SK-N-MC (cell line): ENCODE results near the gene FNDC3B.
"Not testable (repeated sequence)": the region's sequence is repeated elsewhere in the genome, so short reads cannot be mapped to it uniquely, and the experiment has no call there.

Experiments used
- DNase-seq: peaks from one replicate; pipeline ENCODE4 v3.0.0-alpha.2; 2011; ENCODE audit warnings: low read depth, low spot score
- H3K27ac ChIP-seq: fragments of 200-600 bp; sonication (generic); 2 replicates; pipeline ENCODE4 v1.5.1; 2016; ENCODE audit warnings: mixed run types
- H3K36me3 ChIP-seq: fragments of 200-600 bp; sonication (generic); 2 replicates; pipeline ENCODE4 v1.6.1; 2017; ENCODE audit warnings: antibody characterized with exemption, low read length, mixed read lengths; ENCODE audit not compliant: insufficient read depth
- H3K4me3 ChIP-seq: fragments of 200-600 bp; sonication (generic); 2 replicates; pipeline ENCODE4 v1.5.1; 2016
- H3K9ac ChIP-seq: fragments of 200-600 bp; sonication (generic); 2 replicates; pipeline ENCODE4 v1.8.0; 2017; ENCODE audit warnings: mixed run types, mixed read lengths; ENCODE audit not compliant: insufficient read length
- H3K9me3 ChIP-seq: fragments of 200-600 bp; sonication (generic); 2 replicates; pipeline ENCODE4 v1.6.1; 2017; ENCODE audit warnings: low read depth, mild to moderate bottlenecking, antibody characterized with exemption, low read length, moderate library complexity, mixed read lengths
- EZH2 ChIP-seq: fragments of 200-600 bp; sonication (generic); IDR thresholded peaks from one replicate; pipeline ENCODE4 v1.6.1; 2017; ENCODE audit warnings: antibody characterized with exemption
- FOXP2 ChIP-seq: optimal IDR thresholded peaks from 2 replicates; pipeline ENCODE3; 2011; ENCODE audit warnings: mild to moderate bottlenecking, moderate library complexity; ENCODE audit not compliant: insufficient read depth; ENCODE audit errors: extremely low read length, control extremely low read depth
- POLR2AphosphoS5 ChIP-seq: IDR thresholded peaks from 2 replicates; pipeline ENCODE4 v1.6.1; 2012; ENCODE audit warnings: mild to moderate bottlenecking, low read depth, low read length, borderline replicate concordance

The FNDC3B gene

GRCh38 chr3:172039436-172040077, at the start of gene FNDC3B:
FNDC3B (plus strand) TSS chr3:172039578; CDS start chr3:172112480, 72,902 bp downstream.
- H3K27ac ChIP-seq: peak within 1 kb of the TSS; percentile 84
- no peaks in the 10 kb centered on the region for H3K36me3 ChIP-seq
- DNase-seq: peak; percentile 91
- peak within 1 kb of the TSS; percentile 90 for H3K4me3 ChIP-seq
- TF ChIP-seq EZH2 (no peak), POLR2AphosphoS5 (peak; percentile 89)
- peak within 1 kb of the TSS; percentile 91 for H3K9ac ChIP-seq
- H3K9me3 ChIP-seq: no peaks in the 10 kb centered on the region

GRCh38 chr3:171990239-171990638, 49.1 kb upstream of the FNDC3B start:
- H3K9me3 ChIP-seq, H3K36me3 ChIP-seq, H3K27ac ChIP-seq, H3K4me3 ChIP-seq, DNase-seq, H3K9ac ChIP-seq: not testable (repeated sequence)

- Histone ChIP-seq H3K36me3 (no peaks in the 10 kb centered on the region), H3K9ac (no peak overlapping the region), H3K27ac (no peak overlapping the region), H3K4me3 (no peak overlapping the region), H3K9me3 (no peaks in the 10 kb centered on the region)
- TF ChIP-seq POLR2AphosphoS5 (no peak), EZH2 (no peak), FOXP2 (no peak)
- DNase-seq: no peak
Observed at GRCh38 chr3:171991166-171991565, 48.2 kb upstream of the FNDC3B start.

- H3K36me3 ChIP-seq: no peaks in the 10 kb centered on the region
- no peak overlapping the region for H3K9ac ChIP-seq
- no peak overlapping the region for H3K4me3 ChIP-seq
- H3K9me3 ChIP-seq: no peaks in the 10 kb centered on the region; the same call in 1 of the 2 replicates
- DNase-seq: no peak
- no peak overlapping the region for H3K27ac ChIP-seq
- TF ChIP-seq POLR2AphosphoS5 (no peak), FOXP2 (no peak), EZH2 (no peak)
Observed at GRCh38 chr3:171994646-171995428, 44.5 kb upstream of the FNDC3B start.

GRCh38 chr3:171995486-171995885, 43.9 kb upstream of the FNDC3B start:
- no peaks in the 10 kb centered on the region for H3K36me3 ChIP-seq
- TF ChIP-seq EZH2 (no peak), POLR2AphosphoS5 (no peak), FOXP2 (no peak)
- no peaks in the 10 kb centered on the region; the same call in 1 of the 2 replicates for H3K9me3 ChIP-seq
- H3K4me3 ChIP-seq: no peak overlapping the region
- no peak for DNase-seq
- H3K9ac ChIP-seq: no peak overlapping the region
- no peak overlapping the region for H3K27ac ChIP-seq

GRCh38 chr3:171996178-171996817, 43.1 kb upstream of the FNDC3B start:
- H3K4me3 ChIP-seq: no peak overlapping the region
- no peak overlapping the region for H3K27ac ChIP-seq
- TF ChIP-seq POLR2AphosphoS5: no peak
- TF ChIP-seq FOXP2: no peak
- TF ChIP-seq EZH2: no peak

GRCh38 chr3:171998731-171999130, 40.6 kb upstream of the FNDC3B start:
- not testable (repeated sequence) for DNase-seq

More at GRCh38 chr3:171996178-171996817, 43.1 kb upstream of the FNDC3B start:
- H3K9ac ChIP-seq: no peak overlapping the region
- no peaks in the 10 kb centered on the region for H3K36me3 ChIP-seq
- no peaks in the 10 kb centered on the region; the same call in 1 of the 2 replicates for H3K9me3 ChIP-seq
- DNase-seq: no peak

GRCh38 chr3:172001616-172002015, 37.8 kb upstream of the FNDC3B start:
- not testable (repeated sequence) for H3K4me3 ChIP-seq, H3K9ac ChIP-seq, DNase-seq, H3K27ac ChIP-seq, H3K36me3 ChIP-seq, H3K9me3 ChIP-seq

More at GRCh38 chr3:171998731-171999130, 40.6 kb upstream of the FNDC3B start:
- not testable (repeated sequence) for H3K9ac ChIP-seq, H3K36me3 ChIP-seq, H3K27ac ChIP-seq, H3K4me3 ChIP-seq, H3K9me3 ChIP-seq

- H3K9me3 ChIP-seq: no peaks in the 10 kb centered on the region; the same call in 1 of the 2 replicates
- TF ChIP-seq POLR2AphosphoS5 (no peak), EZH2 (no peak), FOXP2 (no peak)
- no peaks in the 10 kb centered on the region for H3K36me3 ChIP-seq
- DNase-seq: no peak
- H3K4me3 ChIP-seq: no peak overlapping the region
- no peak overlapping the region for H3K27ac ChIP-seq
- no peak overlapping the region for H3K9ac ChIP-seq
Observed at GRCh38 chr3:172002512-172003078, 36.8 kb upstream of the FNDC3B start.
